Stomach smooth muscle (tissue), 2 donors: ENCODE results near the gene TEKT4.
"Not testable (repeated sequence)": the region's sequence is repeated elsewhere in the genome, so short reads cannot be mapped to it uniquely, and the experiment has no call there.

Source experiments
- H3K27ac ChIP-seq: one replicate; pipeline ENCODE4 v1.7.0; 2013; ENCODE audit warnings: mild to moderate bottlenecking, low read length, inconsistent platforms
- H3K27me3 ChIP-seq, 2 donors: one replicate each; pipeline ENCODE4 v1.7.0; 2013; ENCODE audit warnings: low read length in 2 of 2; ENCODE audit not compliant: insufficient read depth in 2 of 2, control insufficient read depth in 1 of 2
- H3K36me3 ChIP-seq, 2 donors: one replicate each; pipeline ENCODE4 v1.7.0; 2013; ENCODE audit warnings: low read length in 2 of 2; ENCODE audit not compliant: control insufficient read depth in 2 of 2, insufficient read depth in 2 of 2
- H3K4me1 ChIP-seq: one replicate; pipeline ENCODE4 v1.7.0; 2013; ENCODE audit warnings: low read length; ENCODE audit not compliant: control insufficient read depth, insufficient read depth
- H3K4me3 ChIP-seq, 2 donors: one replicate each; pipeline ENCODE4 v1.7.0; 2013; ENCODE audit warnings: low read length in 2 of 2
- H3K9ac ChIP-seq, 2 donors: one replicate each; pipeline ENCODE4 v1.7.0; 2013; ENCODE audit warnings: low read length in 2 of 2, mild to moderate bottlenecking in 1 of 2
- H3K9me3 ChIP-seq, 2 donors: one replicate each; pipeline ENCODE4 v1.7.0; 2013; ENCODE audit warnings: low read length in 2 of 2; ENCODE audit not compliant: control insufficient read depth in 2 of 2
- donor health status: healthy.
- donor health status: Pancreatic carcinoma.

The TEKT4 gene

GRCh38 chr2:94871226-94872087 lies at the start of gene TEKT4:
TEKT4 (plus strand) TSS chr2:94871430; CDS start chr2:94871580, 150 bp downstream.
- H3K4me1 ChIP-seq: no peaks in the 10 kb centered on the region
- H3K9me3 ChIP-seq: no peaks in the 10 kb centered on the region
- H3K36me3 ChIP-seq: no peaks in the 10 kb centered on the region
- no peak within 1 kb of the TSS for H3K4me3 ChIP-seq
- H3K9ac ChIP-seq: no peak within 1 kb of the TSS
- no peak within 1 kb of the TSS for H3K27ac ChIP-seq
- peaks cover 0 to 8% of the 10 kb centered on the region in 2 donors for H3K27me3 ChIP-seq

GRCh38 chr2:94839224-94839623 lies 32.0 kb upstream of the TEKT4 start:
- not testable (repeated sequence) for H3K4me1 ChIP-seq, H3K27ac ChIP-seq, H3K27me3 ChIP-seq, H3K9ac ChIP-seq, H3K4me3 ChIP-seq, H3K9me3 ChIP-seq, H3K36me3 ChIP-seq

GRCh38 chr2:94856856-94857255 lies 14.4 kb upstream of the TEKT4 start:
- not testable (repeated sequence) for H3K36me3 ChIP-seq, H3K4me1 ChIP-seq, H3K9me3 ChIP-seq, H3K4me3 ChIP-seq, H3K9ac ChIP-seq, H3K27ac ChIP-seq
- H3K27me3 ChIP-seq: peaks cover 10 to 12% of the 10 kb centered on the region in 2 donors

GRCh38 chr2:94857367-94858162 lies 13.7 kb upstream of the TEKT4 start:
- H3K36me3 ChIP-seq, H3K27ac ChIP-seq, H3K4me1 ChIP-seq, H3K9ac ChIP-seq, H3K9me3 ChIP-seq: not testable (repeated sequence)
- Histone ChIP-seq H3K27me3 (peaks cover 10 to 15% of the 10 kb centered on the region in 2 donors), H3K4me3 (peak overlapping the region in 1 of 2 donors; percentile 29)

- H3K4me3 ChIP-seq, H3K36me3 ChIP-seq, H3K9ac ChIP-seq, H3K4me1 ChIP-seq, H3K9me3 ChIP-seq, H3K27ac ChIP-seq: not testable (repeated sequence)
- H3K27me3 ChIP-seq: peaks cover 10 to 15% of the 10 kb centered on the region in 2 donors
Measured at GRCh38 chr2:94858163-94858888, 12.9 kb upstream of the TEKT4 start.

- H3K4me3 ChIP-seq: no peak overlapping the region
- no peaks in the 10 kb centered on the region for H3K36me3 ChIP-seq
- no peaks in the 10 kb centered on the region for H3K9me3 ChIP-seq
- H3K9ac ChIP-seq: no peak overlapping the region
- peaks cover 4% of the 10 kb centered on the region for H3K4me1 ChIP-seq
- peaks cover 10 to 18% of the 10 kb centered on the region in 2 donors for H3K27me3 ChIP-seq
- H3K27ac ChIP-seq: no peak overlapping the region
Measured at GRCh38 chr2:94861308-94862152, 9.7 kb upstream of the TEKT4 start.

GRCh38 chr2:94862903-94863302 lies 8.3 kb upstream of the TEKT4 start:
- peaks cover 6 to 18% of the 10 kb centered on the region in 2 donors for H3K27me3 ChIP-seq
- not testable (repeated sequence) for H3K36me3 ChIP-seq

GRCh38 chr2:94869131-94869530 lies 2.1 kb upstream of the TEKT4 start:
- Histone ChIP-seq H3K9ac (no peak overlapping the region), H3K27ac (no peak overlapping the region), H3K4me1 (no peaks in the 10 kb centered on the region), H3K9me3 (no peaks in the 10 kb centered on the region), H3K4me3 (no peak overlapping the region), H3K27me3 (peaks cover 0 to 9% of the 10 kb centered on the region in 2 donors), H3K36me3 (no peaks in the 10 kb centered on the region)

More at GRCh38 chr2:94862903-94863302, 8.3 kb upstream of the TEKT4 start:
- not testable (repeated sequence) for H3K27ac ChIP-seq, H3K9me3 ChIP-seq, H3K9ac ChIP-seq, H3K4me3 ChIP-seq, H3K4me1 ChIP-seq

GRCh38 chr2:94869552-94870439 lies 1.4 kb upstream of the TEKT4 start:
- Histone ChIP-seq H3K4me1 (no peaks in the 10 kb centered on the region), H3K27me3 (peaks cover 0 to 7% of the 10 kb centered on the region in 2 donors), H3K27ac (no peak overlapping the region), H3K36me3 (no peaks in the 10 kb centered on the region), H3K9me3 (no peaks in the 10 kb centered on the region), H3K4me3 (no peak overlapping the region), H3K9ac (no peak overlapping the region)
